CD14-positive monocyte (primary cell): ENCODE data around the gene DLGAP1. TPM values are rescaled to one million over a fixed set of nuclear protein-coding genes. Genes with fewer than 3 reads are reported as not detected.

Experiments used
- DNase-seq, 3 donors: peaks; one replicate each; pipeline ENCODE4 v3.0.0-alpha.2; 2011 to 2022
- H2AFZ ChIP-seq: 2 replicates; pipeline ENCODE4 v1.6.0; 2012; ENCODE audit warnings: mild to moderate bottlenecking, low read depth, low read length, inconsistent platforms; ENCODE audit not compliant: insufficient read depth, poor library complexity, severe bottlenecking
- H3K27ac ChIP-seq, 2 donors: 1 replicate in 1 of 2; 2 replicates in 1 of 2; pipeline ENCODE4 v1.5.1; 2012 to 2013; ENCODE audit warnings: low read length in 2 of 2, control low read depth in 1 of 2, inconsistent platforms in 1 of 2, low read depth in 1 of 2, mild to moderate bottlenecking in 1 of 2
- H3K27me3 ChIP-seq, 2 donors: one replicate each; pipeline versions ENCODE4 v1.6.0 to v1.6.1; 2011 to 2013; ENCODE audit warnings: low read length in 2 of 2; ENCODE audit not compliant: control insufficient read depth in 2 of 2, insufficient read depth in 2 of 2
- H3K36me3 ChIP-seq, 2 donors: replicated peaks in 1 of 2; 1 replicate in 1 of 2; 2 replicates in 1 of 2; pipeline versions ENCODE4 v1.5.1 to v1.6.1; 2012 to 2013; ENCODE audit warnings: low read length in 2 of 2, control low read depth in 1 of 2, inconsistent platforms in 1 of 2, mild to moderate bottlenecking in 1 of 2; ENCODE audit not compliant: insufficient read depth in 2 of 2, control insufficient read depth in 1 of 2
- H3K4me1 ChIP-seq, 2 donors: 1 replicate in 1 of 2; 2 replicates in 1 of 2; pipeline versions ENCODE4 v1.5.1 to v1.6.1; 2012 to 2013; ENCODE audit warnings: low read length in 2 of 2, control low read depth in 1 of 2, inconsistent platforms in 1 of 2, mild to moderate bottlenecking in 1 of 2, moderate library complexity in 1 of 2; ENCODE audit not compliant: insufficient read depth in 2 of 2, control insufficient read depth in 1 of 2
- H3K4me2 ChIP-seq: replicated peaks from 2 replicates; pipeline ENCODE3; 2012; ENCODE audit warnings: low read length, moderate library complexity, mild to moderate bottlenecking; ENCODE audit not compliant: poor library complexity, severe bottlenecking; ENCODE audit errors: extremely low read depth
- H3K4me3 ChIP-seq, 3 experiments: fragments of 200-600 bp in 1 of 3; sonication (generic) in 1 of 3; replicated peaks in 1 of 3; 1 replicate in 2 of 3; 2 replicates in 1 of 3; pipeline ENCODE4 v1.5.1; 2011 to 2013; ENCODE audit warnings: low read length in 3 of 3, mild to moderate bottlenecking in 3 of 3, control low read depth in 2 of 3, low read depth in 2 of 3, inconsistent platforms in 1 of 3, moderate library complexity in 1 of 3
- H3K79me2 ChIP-seq: 2 replicates; pipeline ENCODE4 v1.6.0; 2012; ENCODE audit warnings: mild to moderate bottlenecking, control low read depth, inconsistent platforms, low read length, moderate library complexity; ENCODE audit not compliant: insufficient read depth
- H3K9ac ChIP-seq: 2 replicates; pipeline ENCODE4 v1.6.0; 2017; ENCODE audit warnings: low read length, mild to moderate bottlenecking; ENCODE audit not compliant: insufficient read depth, poor library complexity, severe bottlenecking
- H3K9me3 ChIP-seq, 2 donors: replicated peaks in 1 of 2; 1 replicate in 1 of 2; 2 replicates in 1 of 2; pipeline versions ENCODE4 v1.5.1 to v1.6.1; 2012 to 2013; ENCODE audit warnings: low read length in 2 of 2, control low read depth in 1 of 2; ENCODE audit not compliant: control insufficient read depth in 1 of 2, insufficient read depth in 1 of 2
- H4K20me1 ChIP-seq: 2 replicates; pipeline ENCODE4 v1.6.0; 2012; ENCODE audit warnings: mild to moderate bottlenecking, low read length, control low read depth, moderate library complexity; ENCODE audit not compliant: insufficient read depth
- H3K27ac Mint-ChIP-seq, 7 donors: one replicate each; pipeline ENCODE4 v1.8.0; 2020; ENCODE audit warnings: mild to moderate bottlenecking in 7 of 7, mixed read lengths in 7 of 7, moderate library complexity in 6 of 7, inconsistent platforms in 2 of 7
- H3K27me3 Mint-ChIP-seq, 3 donors: one replicate each; pipeline ENCODE4 v1.8.0; 2021 to 2022; ENCODE audit warnings: low read depth in 3 of 3, mild to moderate bottlenecking in 3 of 3, mixed read lengths in 3 of 3, moderate library complexity in 3 of 3, inconsistent platforms in 1 of 3
- H3K36me3 Mint-ChIP-seq, 2 donors: one replicate each; pipeline ENCODE4 v1.8.0; 2020; ENCODE audit warnings: mixed read lengths in 2 of 2, inconsistent platforms in 1 of 2, mild to moderate bottlenecking in 1 of 2
- H3K4me1 Mint-ChIP-seq: one replicate; pipeline ENCODE4 v1.8.0; 2020; ENCODE audit warnings: mild to moderate bottlenecking, mixed read lengths
- H3K4me3 Mint-ChIP-seq, 2 donors: one replicate each; pipeline ENCODE4 v1.8.0; 2020; ENCODE audit warnings: mild to moderate bottlenecking in 2 of 2, mixed read lengths in 2 of 2, moderate library complexity in 1 of 2
- H3K9me3 Mint-ChIP-seq, 7 donors: one replicate each; pipeline ENCODE4 v1.8.0; 2020 to 2022; ENCODE audit warnings: mixed read lengths in 7 of 7, mild to moderate bottlenecking in 6 of 7, moderate library complexity in 6 of 7, inconsistent platforms in 2 of 7
- WGBS: methylation state at CpG from one replicate; pipeline ENCODE4 v1.1.5; 2013; ENCODE audit warnings: missing lambda C conversion rate; ENCODE audit not compliant: insufficient coverage; 5-methylcytosine and 5-hydroxymethylcytosine counted together
- intact Hi-C, 2 donors: fragments of 100-400 bp; cut with micrococcal nuclease; formaldehyde crosslinking; loops; one replicate each; pipeline versions ENCODE4 v1.15.0 to v1.15.1; 2023
- polyA plus RNA-seq, 3 donors: library from polyadenylated mRNA; depleted of rRNA in 1 of 3; unstranded in 2 of 3; stranded (reverse) in 1 of 3; fragments of 300-500 nt in 2 of 3; fragments of >200 nt in 1 of 3; fragmentation: Illumina TruSeq in 2 of 3; gene quantifications; 1 replicate in 2 of 3; 2 replicates in 1 of 3; pipeline ENCODE4 v1.2.3, GENCODE V29; 2012 to 2021
- TF ChIP-seq, protein P1 (sequence below): fragments of 200-600 bp; IDR thresholded peaks from one replicate; pipeline ENCODE4 v1.8.0; 2022; ENCODE audit warnings: antibody characterized with exemption, mild to moderate bottlenecking

Gene DLGAP1
- polyA plus RNA-seq, 3 donors = 0.09 to 0.42 TPM; not detected in 1

DNA sequence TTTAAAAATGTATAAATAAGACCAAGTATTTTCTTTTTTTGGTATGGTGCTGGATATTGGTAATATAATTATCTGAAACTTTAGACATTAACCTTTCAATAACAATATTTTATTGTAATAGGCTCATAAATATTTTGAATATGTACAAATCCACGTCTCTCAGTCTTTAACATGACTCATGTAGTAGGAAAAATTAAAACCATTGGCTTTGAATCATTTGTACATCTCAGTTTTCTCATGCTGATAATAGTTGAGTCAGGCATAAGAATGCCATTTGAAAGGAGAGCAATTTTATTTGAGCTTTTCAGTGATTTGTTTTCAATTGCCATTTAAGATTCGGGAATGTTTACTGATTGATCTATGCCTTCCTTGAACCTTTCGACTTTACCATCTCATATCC, 640.3 kb downstream of the DLGAP1 start:
- Mint-ChIP-seq H3K27me3 (no peaks in the 10 kb centered on the region), H3K27ac (no peak overlapping the region), H3K9me3 (no peaks in the 10 kb centered on the region), H3K36me3 (no peaks in the 10 kb centered on the region), H3K4me3 (no peak overlapping the region), H3K4me1 (no peaks in the 10 kb centered on the region)
- H3K4me2 ChIP-seq = no peak overlapping the region
- H3K4me3 ChIP-seq = no peak overlapping the region
- no peaks in the 10 kb centered on the region for H3K4me1 ChIP-seq
- H4K20me1 ChIP-seq = no peaks in the 10 kb centered on the region
- TF ChIP-seq, protein P1, sequence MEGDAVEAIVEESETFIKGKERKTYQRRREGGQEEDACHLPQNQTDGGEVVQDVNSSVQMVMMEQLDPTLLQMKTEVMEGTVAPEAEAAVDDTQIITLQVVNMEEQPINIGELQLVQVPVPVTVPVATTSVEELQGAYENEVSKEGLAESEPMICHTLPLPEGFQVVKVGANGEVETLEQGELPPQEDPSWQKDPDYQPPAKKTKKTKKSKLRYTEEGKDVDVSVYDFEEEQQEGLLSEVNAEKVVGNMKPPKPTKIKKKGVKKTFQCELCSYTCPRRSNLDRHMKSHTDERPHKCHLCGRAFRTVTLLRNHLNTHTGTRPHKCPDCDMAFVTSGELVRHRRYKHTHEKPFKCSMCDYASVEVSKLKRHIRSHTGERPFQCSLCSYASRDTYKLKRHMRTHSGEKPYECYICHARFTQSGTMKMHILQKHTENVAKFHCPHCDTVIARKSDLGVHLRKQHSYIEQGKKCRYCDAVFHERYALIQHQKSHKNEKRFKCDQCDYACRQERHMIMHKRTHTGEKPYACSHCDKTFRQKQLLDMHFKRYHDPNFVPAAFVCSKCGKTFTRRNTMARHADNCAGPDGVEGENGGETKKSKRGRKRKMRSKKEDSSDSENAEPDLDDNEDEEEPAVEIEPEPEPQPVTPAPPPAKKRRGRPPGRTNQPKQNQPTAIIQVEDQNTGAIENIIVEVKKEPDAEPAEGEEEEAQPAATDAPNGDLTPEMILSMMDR = no peak
- no peaks in the 10 kb centered on the region for H3K27me3 ChIP-seq
- WGBS = no CpG with 5 or more reads among the region's 3 CpGs
- no peaks in the 10 kb centered on the region for H3K79me2 ChIP-seq
- H3K9ac ChIP-seq = no peak overlapping the region
- H3K36me3 ChIP-seq = no peaks in the 10 kb centered on the region
- H3K9me3 ChIP-seq = no peaks in the 10 kb centered on the region
- no peak for DNase-seq
- intact Hi-C loops = no loop called here
- H2AFZ ChIP-seq = no peak overlapping the region
- H3K27ac ChIP-seq = no peak overlapping the region

DNA sequence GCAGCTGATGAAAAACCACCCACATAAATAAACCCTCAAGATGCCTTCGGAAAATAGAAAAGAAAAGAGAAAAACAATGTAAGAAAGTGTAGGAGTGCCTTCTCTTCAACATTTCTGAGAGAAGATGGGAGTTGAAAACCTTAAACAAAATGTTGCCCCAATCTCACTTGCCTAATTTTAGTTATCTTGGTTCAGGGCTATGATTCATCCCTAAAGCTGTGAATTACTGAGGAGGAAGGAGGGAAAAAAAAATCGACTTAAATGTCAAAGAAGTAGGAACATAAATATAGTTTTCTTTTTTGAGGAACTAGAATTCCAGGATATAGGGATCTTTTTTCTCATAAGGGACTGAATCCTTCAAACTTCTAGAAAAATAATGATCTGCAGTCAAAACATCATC, 644.8 kb downstream of the DLGAP1 start:
- no peaks in the 10 kb centered on the region for H3K9me3 ChIP-seq
- no peak overlapping the region for H3K9ac ChIP-seq
- no peaks in the 10 kb centered on the region for H3K27me3 ChIP-seq
- H3K36me3 ChIP-seq = no peaks in the 10 kb centered on the region
- no peaks in the 10 kb centered on the region for H4K20me1 ChIP-seq
- Mint-ChIP-seq H3K27me3 (peaks cover 0 to 2% (median 0%) of the 10 kb centered on the region in 3 donors), H3K4me3 (no peak overlapping the region), H3K9me3 (no peaks in the 10 kb centered on the region), H3K4me1 (no peaks in the 10 kb centered on the region), H3K27ac (no peak overlapping the region), H3K36me3 (no peaks in the 10 kb centered on the region)
- no peaks in the 10 kb centered on the region for H3K79me2 ChIP-seq
- H3K27ac ChIP-seq = no peak overlapping the region
- H3K4me1 ChIP-seq = no peaks in the 10 kb centered on the region
- H3K4me3 ChIP-seq = no peak overlapping the region
- TF ChIP-seq, protein P1 = no peak
- no peak overlapping the region for H3K4me2 ChIP-seq
- intact Hi-C loops = no loop called here
- no peak for DNase-seq
- no CpG with 5 or more reads among the region's 2 CpGs for WGBS
- H2AFZ ChIP-seq = no peak overlapping the region
